Measurements from ENCODE around the gene PITPNM3.

DNA sequence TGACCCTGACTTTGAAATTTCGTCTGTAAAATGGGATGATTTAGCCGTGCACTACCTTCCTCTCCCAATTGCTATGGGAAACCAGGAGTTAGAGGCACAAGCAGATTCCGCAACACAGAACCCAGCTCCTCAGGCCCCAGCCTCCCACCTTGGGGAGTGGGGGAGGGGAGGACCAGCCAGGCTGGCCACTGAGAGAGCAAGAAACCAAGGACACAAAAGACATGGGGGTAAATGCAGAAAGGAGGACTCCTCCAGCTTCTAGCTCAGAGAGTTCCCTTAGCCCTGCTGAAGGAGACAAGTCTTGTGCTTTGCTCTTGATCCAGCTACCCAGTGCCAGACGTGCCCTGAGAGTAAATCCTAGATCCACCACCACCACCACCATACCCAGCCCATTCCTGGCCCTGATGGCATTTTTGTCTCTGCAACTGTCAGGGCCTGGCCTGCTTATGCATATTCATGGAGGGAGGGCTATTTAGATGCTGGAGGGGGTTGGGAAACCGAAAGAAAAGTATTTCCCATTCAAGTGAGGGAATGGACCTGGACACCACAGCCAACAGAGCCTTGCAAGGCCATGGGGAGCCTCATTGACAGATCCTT lies 25.9 kb downstream of the PITPNM3 start:
- no peak for TF ChIP-seq POLR2A (IDR thresholded peaks at IDR 0.05; ENCODE audit: low read length)
- no peak for TF ChIP-seq GATA1 (IDR thresholded peaks at IDR 0.05; ENCODE audit: low read depth, low read length)
